H1 (cell line): ENCODE data around the gene TRIM29. TPM values are rescaled to one million over a fixed set of nuclear protein-coding genes. Genes with fewer than 3 reads are reported as not detected.

Experiments used
- CTCF ChIA-PET: fragments of 300-600 bp; sonication (Branson Sonifier 250); formaldehyde crosslinking; loops from one replicate; lab custom pipeline; 2021; ENCODE audit not compliant: partially characterized antibody; lab: Charles Lee
- POLR2A ChIA-PET: fragments of 300-600 bp; sonication (Branson Sonifier 250); formaldehyde crosslinking; loops from one replicate; lab custom pipeline; 2021; ENCODE audit warnings: inconsistent platforms; ENCODE audit not compliant: partially characterized antibody; lab: Charles Lee
- DNase-seq, 2 experiments: peaks; one replicate each; pipeline versions ENCODE4 v3.0.0 to v3.0.0-alpha.2; 2010 to 2022; ENCODE audit warnings: low spot score in 2 of 2, low read depth in 1 of 2, mixed read lengths in 1 of 2
- FAIRE-seq: peaks from 2 replicates; lab custom pipeline; 2011; peaks lifted over from hg19 to GRCh38; lab: Jason Lieb, UNC
- H2AFZ ChIP-seq: 2 replicates; pipeline ENCODE4 v1.8.1; 2012; ENCODE audit warnings: low read length, inconsistent platforms
- H2AK5ac ChIP-seq: 2 replicates; pipeline ENCODE4 v1.6.1; 2013; ENCODE audit warnings: low read depth, low read length
- H2BK120ac ChIP-seq: replicated peaks from 2 replicates; pipeline ENCODE3; 2013; ENCODE audit warnings: low read depth, low read length, inconsistent platforms
- H2BK12ac ChIP-seq: 2 replicates; pipeline ENCODE4 v1.6.1; 2013; ENCODE audit warnings: low read depth, low read length
- H2BK15ac ChIP-seq: 2 replicates; pipeline ENCODE4 v1.6.1; 2013; ENCODE audit warnings: low read length
- H2BK20ac ChIP-seq: 2 replicates; pipeline ENCODE4 v1.6.1; 2013; ENCODE audit warnings: low read length
- H2BK5ac ChIP-seq: 2 replicates; pipeline ENCODE4 v1.6.1; 2013; ENCODE audit warnings: low read depth, low read length
- H3K14ac ChIP-seq: 2 replicates; pipeline ENCODE4 v1.6.1; 2013; ENCODE audit warnings: inconsistent platforms; ENCODE audit not compliant: insufficient read length
- H3K18ac ChIP-seq: 2 replicates; pipeline ENCODE4 v1.6.1; 2013; ENCODE audit warnings: low read length; ENCODE audit errors: extremely low read depth
- H3K23ac ChIP-seq: 2 replicates; pipeline ENCODE4 v1.6.1; 2013; ENCODE audit warnings: inconsistent platforms; ENCODE audit not compliant: insufficient read length
- H3K23me2 ChIP-seq: 2 replicates; pipeline ENCODE4 v1.6.1; 2013; ENCODE audit warnings: low read depth, low read length
- H3K27ac ChIP-seq: 2 replicates; pipeline ENCODE4 v1.6.1; 2011; ENCODE audit warnings: low read depth, low read length, inconsistent platforms
- H3K27me3 ChIP-seq, 4 experiments: replicated peaks in 1 of 4; 1 replicate in 1 of 4; 2 replicates in 3 of 4; pipeline versions ENCODE4 v1.6.1 to v1.8.1; 2011 to 2013; ENCODE audit warnings: low read length in 3 of 4, mild to moderate bottlenecking in 3 of 4, inconsistent platforms in 2 of 4, mixed read lengths in 2 of 4, moderate library complexity in 1 of 4; ENCODE audit not compliant: control insufficient read depth in 3 of 4, insufficient read depth in 3 of 4; ENCODE audit errors: extremely low read depth in 1 of 4
- H3K36me3 ChIP-seq, 4 experiments: 2 replicates each; pipeline versions ENCODE4 v1.6.1 to v1.8.1; 2011 to 2013; ENCODE audit warnings: mild to moderate bottlenecking in 4 of 4, low read length in 3 of 4, moderate library complexity in 2 of 4, control low read depth in 1 of 4, inconsistent platforms in 1 of 4; ENCODE audit not compliant: insufficient read depth in 4 of 4, control insufficient read depth in 2 of 4
- H3K4ac ChIP-seq: replicated peaks from 2 replicates; pipeline ENCODE3; 2013; ENCODE audit warnings: low read length, low read depth, mixed read lengths, inconsistent platforms; ENCODE audit not compliant: insufficient read length
- H3K4me1 ChIP-seq, 4 experiments: replicated peaks in 1 of 4; 1 replicate in 1 of 4; 2 replicates in 3 of 4; pipeline versions ENCODE4 v1.6.1 to v1.8.1; 2011 to 2013; ENCODE audit warnings: low read length in 3 of 4, inconsistent platforms in 2 of 4, mixed read lengths in 1 of 4; ENCODE audit not compliant: insufficient read depth in 4 of 4, control insufficient read depth in 3 of 4
- H3K4me2 ChIP-seq, 2 experiments: 2 replicates each; pipeline versions ENCODE4 v1.6.1 to v1.8.1; 2011 to 2013; ENCODE audit warnings: low read depth in 2 of 2, low read length in 2 of 2, control low read depth in 1 of 2, inconsistent platforms in 1 of 2, mild to moderate bottlenecking in 1 of 2; ENCODE audit not compliant: insufficient read depth in 1 of 2
- H3K4me3 ChIP-seq, 4 experiments: fragments of 200-600, 300-600 bp in 1 of 4; sonication (generic), shearing (Covaris generic), sonication (Bioruptor Twin) in 1 of 4; 2 replicates each; pipeline versions ENCODE4 v1.5.1 to v1.8.1; 2011 to 2016; ENCODE audit warnings: low read length in 4 of 4, low read depth in 3 of 4, control low read depth in 2 of 4, inconsistent platforms in 2 of 4, mild to moderate bottlenecking in 2 of 4, mixed read lengths in 1 of 4, moderate library complexity in 1 of 4; ENCODE audit not compliant: insufficient read depth in 2 of 4; ENCODE audit errors: extremely low read depth in 1 of 4
- H3K56ac ChIP-seq: replicated peaks from 2 replicates; pipeline ENCODE3; 2013; ENCODE audit warnings: low read depth, mild to moderate bottlenecking, mixed read lengths, low read length, inconsistent platforms; ENCODE audit not compliant: insufficient read length
- H3K79me1 ChIP-seq: 2 replicates; pipeline ENCODE4 v1.6.1; 2013; ENCODE audit warnings: low read depth, low read length, control low read depth
- H3K79me2 ChIP-seq, 2 experiments: 2 replicates each; pipeline versions ENCODE4 v1.6.1 to v1.8.1; 2012 to 2013; ENCODE audit warnings: low read length in 2 of 2, mild to moderate bottlenecking in 2 of 2, inconsistent platforms in 1 of 2; ENCODE audit not compliant: insufficient read depth in 2 of 2, control insufficient read depth in 1 of 2
- H3K9ac ChIP-seq, 4 experiments: replicated peaks in 1 of 4; 1 replicate in 1 of 4; 2 replicates in 3 of 4; pipeline versions ENCODE4 v1.6.1 to v1.8.1; 2011 to 2013; ENCODE audit warnings: low read depth in 3 of 4, low read length in 3 of 4, control low read depth in 2 of 4, mild to moderate bottlenecking in 2 of 4, moderate library complexity in 2 of 4, inconsistent platforms in 1 of 4; ENCODE audit errors: extremely low read depth in 1 of 4
- H3K9me3 ChIP-seq, 2 experiments: 2 replicates each; pipeline versions ENCODE4 v1.6.1 to v1.8.1; 2012 to 2013; ENCODE audit warnings: mild to moderate bottlenecking in 2 of 2, moderate library complexity in 2 of 2, control low read depth in 1 of 2, inconsistent platforms in 1 of 2, low read depth in 1 of 2, low read length in 1 of 2, mixed read lengths in 1 of 2; ENCODE audit not compliant: insufficient read depth in 2 of 2
- H4K20me1 ChIP-seq, 2 experiments: replicated peaks in 1 of 2; 2 replicates each; pipeline versions ENCODE3 to v1.8.1; 2011 to 2013; ENCODE audit warnings: inconsistent platforms in 2 of 2, low read length in 2 of 2, mild to moderate bottlenecking in 1 of 2; ENCODE audit not compliant: insufficient read depth in 2 of 2, control insufficient read depth in 1 of 2
- H4K5ac ChIP-seq: 2 replicates; pipeline ENCODE4 v1.6.1; 2013; ENCODE audit warnings: low read length, low read depth, mixed read lengths, inconsistent platforms; ENCODE audit not compliant: insufficient read length
- H4K8ac ChIP-seq: 2 replicates; pipeline ENCODE4 v1.8.0; 2013; ENCODE audit warnings: mild to moderate bottlenecking, moderate library complexity, low read length, inconsistent platforms; ENCODE audit not compliant: insufficient read depth; ENCODE audit errors: extremely low read depth
- H4K91ac ChIP-seq: replicated peaks from 2 replicates; pipeline ENCODE3; 2013; ENCODE audit warnings: low read length, mixed read lengths, inconsistent platforms; ENCODE audit not compliant: insufficient read length
- CBX8 ChIP-seq: fragments of 300-800, 300-1000 bp; sonication (generic); IDR thresholded peaks from 2 replicates; pipeline ENCODE4 v1.7.1; 2016; ENCODE audit warnings: low read depth, low read length, borderline replicate concordance
- CHD2 ChIP-seq: IDR thresholded peaks from 2 replicates; pipeline ENCODE4 v1.6.1; 2012; ENCODE audit warnings: low read length, improper control_type of control experiment
- CTBP2 ChIP-seq: IDR thresholded peaks from 2 replicates; pipeline ENCODE4 v1.7.0; 2011; ENCODE audit warnings: borderline replicate concordance, mild to moderate bottlenecking, moderate library complexity, mixed read lengths, low read length; ENCODE audit not compliant: insufficient read depth, insufficient read length
- E2F6 ChIP-seq: IDR thresholded peaks from 2 replicates; pipeline ENCODE4 v1.6.1; 2012; ENCODE audit warnings: inconsistent platforms
- EZH2 ChIP-seq: fragments of 200-600 bp; sonication (generic); IDR thresholded peaks from 2 replicates; pipeline ENCODE4 v1.7.1; 2012; ENCODE audit warnings: low read depth, mild to moderate bottlenecking, moderate library complexity, low read length, inconsistent platforms; ENCODE audit not compliant: severe bottlenecking
- FOSL1 ChIP-seq: IDR thresholded peaks from 2 replicates; pipeline ENCODE4 v1.6.1; 2011; ENCODE audit warnings: mild to moderate bottlenecking, low read depth, low read length, moderate library complexity; ENCODE audit not compliant: insufficient read depth
- KDM1A ChIP-seq: fragments of 200-600, 300-600 bp; sonication (generic); IDR thresholded peaks from 2 replicates; pipeline ENCODE4 v1.7.1; 2016; ENCODE audit warnings: mild to moderate bottlenecking, low read length, borderline replicate concordance
- KDM5A ChIP-seq: fragments of 200-600 bp; IDR thresholded peaks from 2 replicates; pipeline ENCODE4 v1.7.1; 2012; ENCODE audit warnings: mild to moderate bottlenecking, low read length, inconsistent platforms, mixed read lengths
- PHF8 ChIP-seq: fragments of 200-600 bp; sonication (generic); conservative IDR thresholded peaks from 2 replicates; pipeline ENCODE4 v1.7.1; 2012; ENCODE audit warnings: low read depth, mild to moderate bottlenecking, inconsistent platforms, low read length, moderate library complexity
- POLR2AphosphoS5 ChIP-seq: IDR thresholded peaks from 2 replicates; pipeline ENCODE4 v1.6.1; 2011; ENCODE audit warnings: low read depth, low read length
- POU5F1 ChIP-seq: IDR thresholded peaks from 2 replicates; pipeline ENCODE4 v1.6.1; 2011; ENCODE audit warnings: low read depth, mild to moderate bottlenecking, low read length, moderate library complexity
- RNF2 ChIP-seq: fragments of 200-900, 300-1000 bp; sonication (generic); IDR thresholded peaks from 2 replicates; pipeline ENCODE4 v1.7.1; 2016; ENCODE audit warnings: borderline replicate concordance, low read depth, mild to moderate bottlenecking, antibody characterized with exemption, low read length; ENCODE audit not compliant: poor library complexity, severe bottlenecking; ENCODE audit errors: missing control alignments
- SIX5 ChIP-seq: IDR thresholded peaks from 2 replicates; pipeline ENCODE4 v1.6.1; 2011; ENCODE audit warnings: mild to moderate bottlenecking, low read depth, low read length
- WGBS, 2 experiments: shearing (Covaris generic) in 1 of 2; methylation state at CpG; one replicate each; pipeline versions ENCODE4 v1.1.6 to v1.1.7; 2013 to 2015; ENCODE audit warnings: low lambda C conversion rate in 2 of 2, mixed read lengths in 2 of 2, inconsistent platforms in 1 of 2, low coverage in 1 of 2, missing lambda C conversion rate in 1 of 2; ENCODE audit not compliant: insufficient replicate concordance in 2 of 2, insufficient coverage in 1 of 2, insufficient read length in 1 of 2; ENCODE audit errors: extremely low coverage in 1 of 2, missing lambda C conversion rate in 1 of 2; 5-methylcytosine and 5-hydroxymethylcytosine counted together
- polyA plus RNA-seq, 7 experiments: library from polyadenylated mRNA; depleted of rRNA in 3 of 7; stranded (reverse) in 5 of 7; unstranded in 2 of 7; fragments of >200 nt in 5 of 7; fragments of 200-250 nt in 2 of 7; gene quantifications; 1 replicate in 5 of 7; 2 replicates in 1 of 7; 4 replicates in 1 of 7; pipeline versions ENCODE4 v1.2.1 to v1.2.3, GENCODE V29; 2011 to 2013; ENCODE audit warnings: missing spikeins in 2 of 7, mixed read lengths in 2 of 7
- total RNA-seq: library from RNA; stranded (reverse); fragmentation: NEBNext Ultra II Directional; extraction: Animal tissue kit (Norgen Biotek cat#: 25700); gene quantifications from 2 replicates; pipeline ENCODE4 v1.2.1, GENCODE V29; 2021

Gene TRIM29
- total and polyA plus RNA-seq, 2 of the 8 experiments (the other 6 are each of a cell fraction or from before 2014, with no cell fraction given): 0.17 to 0.43 TPM

DNA sequence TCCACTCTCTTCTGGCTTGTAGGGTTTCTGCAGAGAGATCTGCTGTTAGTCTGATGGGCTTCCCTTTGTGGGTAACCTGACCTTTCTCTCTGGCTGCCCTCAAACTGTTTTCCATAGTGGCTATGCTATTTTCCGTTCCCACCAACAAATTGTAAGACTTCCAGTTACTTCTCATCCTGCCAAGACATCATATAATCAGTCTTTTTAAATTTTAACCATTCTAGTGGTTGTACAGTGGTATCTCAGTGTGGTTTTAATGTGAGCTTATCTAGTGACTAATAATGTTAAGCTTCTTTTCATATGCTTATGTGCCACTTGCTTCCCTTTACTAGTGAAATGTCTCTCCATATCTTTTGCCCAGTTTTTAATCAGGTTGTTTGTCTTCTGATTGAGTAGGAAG lies 13.6 kb upstream of the TRIM29 start:
- Histone ChIP-seq H3K18ac (no peak overlapping the region), H2BK120ac (no peak overlapping the region), H2AFZ (no peak overlapping the region), H2BK15ac (no peak overlapping the region), H4K91ac (no peak overlapping the region), H3K27ac (no peak overlapping the region), H3K4me2 (no peak overlapping the region), H2BK20ac (no peak overlapping the region), H2AK5ac (no peak overlapping the region), H3K56ac (no peak overlapping the region), H3K23me2 (no peaks in the 10 kb centered on the region), H3K14ac (no peak overlapping the region), H2BK12ac (no peak overlapping the region), H3K23ac (no peak overlapping the region), H3K27me3 (no peaks in the 10 kb centered on the region; a peak in 2 of 7 replicates), H3K79me2 (no peaks in the 10 kb centered on the region), H3K4me1 (peaks cover 0 to 2% (median 0%) of the 10 kb centered on the region in 4 experiments; a peak in 1 of 7 replicates), H2BK5ac (no peak overlapping the region), H4K20me1 (no peaks in the 10 kb centered on the region), H3K4me3 (no peak overlapping the region), H4K8ac (no peak overlapping the region), H3K4ac (no peak overlapping the region), H4K5ac (no peak overlapping the region), H3K9ac (no peak overlapping the region), H3K36me3 (no peaks in the 10 kb centered on the region), H3K9me3 (no peaks in the 10 kb centered on the region), H3K79me1 (no peaks in the 10 kb centered on the region)
- FAIRE-seq (no peak), DNase-seq (no peak)
- ChIA-PET CTCF (interaction anchor here (0.7 to 1.3 kb wide), 7 partner anchors 14 to 145 kb away, joined by 3 to 5 read pairs (median 3); no protein-coding TSS in a partner anchor), POLR2A (no interaction called here)
- WGBS, 2 experiments: 78% methylated on average over 1 of the region's 1 CpG; no CpG with 5 or more reads in 1 of the 2 experiments
- TF ChIP-seq CHD2 (no peak), FOSL1 (no peak), CBX8 (no peak), EZH2 (no peak), SIX5 (no peak), KDM1A (no peak), PHF8 (no peak), RNF2 (no peak), POLR2AphosphoS5 (no peak), CTBP2 (no peak), POU5F1 (no peak), KDM5A (no peak), E2F6 (no peak)
